Hepatocyte (in vitro differentiated cells): Measurements from ENCODE around the gene DEGS2. TPM values are rescaled to one million over a fixed set of nuclear protein-coding genes. Genes with fewer than 3 reads are reported as not detected.
"Not testable (repeated sequence)": the region's sequence is repeated elsewhere in the genome, so short reads cannot be mapped to it uniquely, and the experiment has no call there.

Experiments
- DNase-seq: peaks from one replicate; pipeline ENCODE4 v3.0.0-alpha.2; 2016; ENCODE audit warnings: low spot score
- H2AFZ ChIP-seq: fragments of 200-600 bp; sonication (generic); 2 replicates; pipeline ENCODE4 v1.6.0; 2016; ENCODE audit warnings: antibody characterized with exemption, mild to moderate bottlenecking
- H3K27ac ChIP-seq: fragments of 200-600 bp; sonication (generic); 2 replicates; pipeline ENCODE4 v1.5.1; 2016; ENCODE audit warnings: mild to moderate bottlenecking
- H3K27me3 ChIP-seq: fragments of 200-600 bp; sonication (generic); 2 replicates; pipeline ENCODE4 v1.6.1; 2016
- H3K36me3 ChIP-seq: fragments of 200-600 bp; sonication (generic); replicated peaks from 2 replicates; pipeline ENCODE4 v1.5.1; 2016; ENCODE audit warnings: low read depth; ENCODE audit not compliant: insufficient read depth
- H3K4me1 ChIP-seq: fragments of 200-600 bp; sonication (generic); 2 replicates; pipeline ENCODE4 v1.5.1; 2016; ENCODE audit warnings: mild to moderate bottlenecking, moderate library complexity; ENCODE audit not compliant: insufficient read depth
- H3K4me2 ChIP-seq: fragments of 200-600 bp; sonication (generic); 2 replicates; pipeline ENCODE4 v1.6.0; 2016
- H3K4me3 ChIP-seq: fragments of 200-600 bp; sonication (generic); 2 replicates; pipeline ENCODE4 v1.5.1; 2016; ENCODE audit warnings: mild to moderate bottlenecking
- H3K79me2 ChIP-seq: fragments of 200-600 bp; sonication (generic); 2 replicates; pipeline ENCODE4 v1.6.0; 2017; ENCODE audit warnings: mild to moderate bottlenecking
- H3K9me2 ChIP-seq: fragments of 200-600 bp; sonication (generic); replicated peaks from 2 replicates; pipeline ENCODE4 v1.6.0; 2017; ENCODE audit warnings: mild to moderate bottlenecking; ENCODE audit not compliant: insufficient read depth
- H3K9me3 ChIP-seq: fragments of 200-600 bp; sonication (generic); 2 replicates; pipeline ENCODE4 v1.5.1; 2016; ENCODE audit warnings: low read depth, mild to moderate bottlenecking
- H4K20me1 ChIP-seq: fragments of 200-600 bp; sonication (generic); 2 replicates; pipeline ENCODE4 v1.6.0; 2016; ENCODE audit warnings: mild to moderate bottlenecking; ENCODE audit not compliant: insufficient read depth, poor library complexity, severe bottlenecking
- CTCF ChIP-seq: fragments of 200-600 bp; sonication (generic); IDR thresholded peaks from 2 replicates; pipeline ENCODE4 v1.5.1; 2016; ENCODE audit warnings: antibody characterized with exemption, mild to moderate bottlenecking; ENCODE audit not compliant: poor library complexity
- EZH2 ChIP-seq: fragments of 200-600 bp; sonication (generic); IDR thresholded peaks from 2 replicates; pipeline ENCODE4 v1.6.1; 2016; ENCODE audit warnings: antibody characterized with exemption, mild to moderate bottlenecking, borderline replicate concordance
- EZH2phosphoT487 ChIP-seq: fragments of 200-600 bp; sonication (generic); IDR thresholded peaks from one replicate; pipeline ENCODE4 v1.6.1; 2018; ENCODE audit warnings: antibody characterized with exemption, mild to moderate bottlenecking, low read depth, moderate library complexity; ENCODE audit not compliant: unreplicated experiment, severe bottlenecking
- WGBS: methylation state at CpG from one replicate; pipeline ENCODE4 v1.1.6; 2016; ENCODE audit warnings: low lambda C conversion rate; ENCODE audit errors: missing lambda C conversion rate; 5-methylcytosine and 5-hydroxymethylcytosine counted together
- polyA plus RNA-seq: library from polyadenylated mRNA; unstranded; fragments of >200 nt; fragmentation: Nextera tagmentation; extraction: Ambion mirVana; gene quantifications from 2 replicates; pipeline ENCODE4 v1.2.1, GENCODE V29; 2016
- total RNA-seq: library from RNA; depleted of rRNA; stranded (reverse); fragments of >200 nt; gene quantifications from 2 replicates; pipeline ENCODE4 v1.2.3, GENCODE V29; 2014

The DEGS2 gene
- total and polyA plus RNA-seq, 2 experiments from 2014 or later: 5.3 to 7.7 TPM

DNA sequence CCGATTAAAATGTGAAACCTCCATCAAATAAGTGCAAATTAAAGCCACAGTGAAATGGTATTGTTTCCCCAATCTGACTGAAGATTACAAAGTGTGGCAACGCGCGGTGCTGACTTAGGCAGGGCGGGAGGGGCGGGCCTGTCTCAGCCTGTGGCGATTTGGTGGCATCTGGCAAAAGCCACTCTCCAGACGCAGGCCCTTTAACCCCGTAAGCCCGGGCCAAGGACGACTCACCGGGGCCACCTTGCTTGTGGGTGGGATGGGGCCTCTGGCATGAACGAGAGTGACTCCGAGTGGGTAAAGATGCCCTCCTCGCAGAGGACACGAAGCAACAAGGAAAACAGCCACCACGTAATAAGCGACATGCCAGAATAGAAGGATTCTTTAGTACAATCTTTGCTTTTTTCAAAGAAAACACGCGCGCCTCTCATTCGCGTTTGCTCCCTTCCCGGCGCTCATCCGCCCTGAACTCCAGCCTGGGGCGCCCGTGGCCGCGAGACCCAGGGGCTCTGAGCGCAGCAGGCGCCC lies 815 bp downstream of the DEGS2 start:
- WGBS: 27% methylated on average over 32 of the region's 32 CpGs
- no peaks in the 10 kb centered on the region for H3K36me3 ChIP-seq
- peaks cover 28% of the 10 kb centered on the region for H3K27me3 ChIP-seq
- peak overlapping the region; percentile 66 for H2AFZ ChIP-seq
- no peaks in the 10 kb centered on the region for H3K9me2 ChIP-seq
- H3K79me2 ChIP-seq: no peaks in the 10 kb centered on the region
- no peak overlapping the region for H3K27ac ChIP-seq
- H3K9me3 ChIP-seq: no peaks in the 10 kb centered on the region
- DNase-seq: no peak
- peak overlapping the region; percentile 99 for H3K4me2 ChIP-seq
- no peak for TF ChIP-seq EZH2phosphoT487
- TF ChIP-seq EZH2: no peak
- no peak for TF ChIP-seq CTCF
- H3K4me3 ChIP-seq: peak overlapping the region; percentile 39
- peaks cover 25% of the 10 kb centered on the region for H3K4me1 ChIP-seq
- no peaks in the 10 kb centered on the region for H4K20me1 ChIP-seq

DNA sequence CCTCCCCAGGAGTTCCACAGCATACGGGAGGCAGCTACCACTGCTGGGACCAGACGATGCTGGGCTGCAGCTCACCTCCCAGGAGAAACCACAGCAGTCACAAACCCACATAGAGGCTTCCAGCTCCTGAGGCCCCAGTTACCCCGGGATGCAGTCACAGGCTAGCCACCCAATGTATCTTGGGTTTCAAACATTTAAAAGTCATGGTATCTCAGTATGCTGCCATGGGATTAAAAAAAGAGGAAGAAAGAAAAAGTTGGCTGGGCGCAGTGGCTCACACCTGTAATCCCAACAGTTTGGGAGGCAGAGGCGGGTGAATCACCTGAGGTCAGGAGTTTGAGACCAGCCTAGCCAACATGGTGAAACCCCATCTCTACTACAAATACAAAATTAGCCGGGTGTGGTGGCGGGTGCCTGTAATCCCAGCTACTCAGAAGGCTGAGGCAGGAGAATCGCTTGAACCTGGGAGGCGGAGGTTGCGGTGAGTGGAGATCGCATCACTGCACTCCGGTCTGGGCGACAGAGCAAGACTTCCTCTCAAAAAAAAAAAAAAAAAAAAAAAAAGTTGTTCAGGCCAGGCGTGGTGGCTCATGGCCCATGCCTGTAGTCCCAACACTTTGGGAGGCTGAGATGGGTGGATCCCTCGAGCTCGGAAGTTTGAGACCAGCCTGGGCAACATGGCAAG lies 1.8 kb downstream of the DEGS2 start:
- H3K79me2 ChIP-seq, H3K9me3 ChIP-seq, H3K4me3 ChIP-seq, H3K9me2 ChIP-seq, H4K20me1 ChIP-seq, H3K27ac ChIP-seq, H3K4me2 ChIP-seq, H3K36me3 ChIP-seq, H2AFZ ChIP-seq, DNase-seq: not testable (repeated sequence)
- peaks cover 28% of the 10 kb centered on the region for H3K27me3 ChIP-seq
- 91% methylated on average over 14 of the region's 16 CpGs for WGBS
- H3K4me1 ChIP-seq: peaks cover 25% of the 10 kb centered on the region

DNA sequence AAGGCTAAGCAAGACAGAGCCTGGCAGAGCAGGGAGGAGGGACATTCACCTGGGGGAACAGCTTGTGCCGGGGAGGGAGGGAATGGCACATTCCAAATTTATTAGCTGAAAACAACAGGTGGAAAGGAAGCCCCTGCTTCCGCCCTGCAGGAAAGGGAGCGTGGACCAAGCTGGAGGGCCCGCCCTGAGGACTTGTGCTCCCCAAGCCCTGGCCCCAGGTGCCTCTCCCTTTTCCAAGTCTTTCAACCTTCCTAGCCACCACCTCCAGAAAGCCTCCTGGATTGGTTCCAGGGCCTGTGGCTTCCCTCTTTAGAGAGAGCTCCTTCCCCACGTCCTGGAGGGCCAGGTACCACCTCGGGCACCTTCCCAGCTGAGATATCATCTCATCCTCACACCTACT lies 2.7 kb downstream of the DEGS2 start:
- peaks cover 28% of the 10 kb centered on the region for H3K27me3 ChIP-seq
- H3K4me3 ChIP-seq: no peak overlapping the region
- no peak overlapping the region for H3K27ac ChIP-seq
- no peaks in the 10 kb centered on the region for H3K9me2 ChIP-seq
- H3K4me2 ChIP-seq: no peak overlapping the region
- no peaks in the 10 kb centered on the region for H3K9me3 ChIP-seq
- 84% methylated on average over 5 of the region's 6 CpGs for WGBS
- no peaks in the 10 kb centered on the region for H3K36me3 ChIP-seq
- no peaks in the 10 kb centered on the region for H4K20me1 ChIP-seq
- no peak for DNase-seq
- H3K4me1 ChIP-seq: peaks cover 25% of the 10 kb centered on the region
- H2AFZ ChIP-seq: no peak overlapping the region
- TF ChIP-seq CTCF (no peak), EZH2phosphoT487 (no peak), EZH2 (no peak)
- no peaks in the 10 kb centered on the region for H3K79me2 ChIP-seq

GRCh38 chr14:100155756-100156616 lies 3.5 kb downstream of the DEGS2 start:
- Histone ChIP-seq H3K9me3 (no peaks in the 10 kb centered on the region), H3K4me2 (peak overlapping the region; percentile 43), H3K27me3 (peaks cover 22% of the 10 kb centered on the region), H3K9me2 (no peaks in the 10 kb centered on the region), H3K79me2 (no peaks in the 10 kb centered on the region), H4K20me1 (no peaks in the 10 kb centered on the region), H3K27ac (peak overlapping the region; percentile 70), H3K4me3 (no peak overlapping the region), H3K4me1 (peaks cover 25% of the 10 kb centered on the region), H2AFZ (no peak overlapping the region), H3K36me3 (no peaks in the 10 kb centered on the region)
- WGBS: 67% methylated on average over 12 of the region's 12 CpGs
- TF ChIP-seq EZH2phosphoT487 (no peak), EZH2 (no peak), CTCF (no peak)
- DNase-seq: peak; percentile 58
